ENCODE measurements around the gene ADAMTS8. TPM values are rescaled to one million over a fixed set of nuclear protein-coding genes. Genes with fewer than 3 reads are reported as not detected.

ADAMTS8 gene
- total and polyA plus RNA-seq, 11 donors, result 0.12 to 2.8 (median 0.87) TPM

- peaks cover 0 to 65% (median 43%) of the 10 kb centered on the region in 12 donors for H3K4me1 ChIP-seq
- DNase-seq (peak in 4 of 5 donors; percentile 59 to 73 (median 64)), ATAC-seq (peak; percentile 10 to 47 (median 21))
- peak overlapping the region; percentile 32 to 72 (median 55) for H3K27ac ChIP-seq
- H3K36me3 ChIP-seq, result peaks cover 0 to 20% (median 8%) of the 10 kb centered on the region in 9 donors
- WGBS, 4 donors, result 50 to 68% (median 57%) methylated on average over 20 of the region's 20 CpGs
- H3K27me3 ChIP-seq, result no peaks in the 10 kb centered on the region
- intact Hi-C loops (cut with DNase I), result loop anchor here in 3 of 10 donors (10.0 kb wide), 4 partner anchors 147 to 277 kb away; no protein-coding TSS in a partner anchor
- TF ChIP-seq, protein P1, sequence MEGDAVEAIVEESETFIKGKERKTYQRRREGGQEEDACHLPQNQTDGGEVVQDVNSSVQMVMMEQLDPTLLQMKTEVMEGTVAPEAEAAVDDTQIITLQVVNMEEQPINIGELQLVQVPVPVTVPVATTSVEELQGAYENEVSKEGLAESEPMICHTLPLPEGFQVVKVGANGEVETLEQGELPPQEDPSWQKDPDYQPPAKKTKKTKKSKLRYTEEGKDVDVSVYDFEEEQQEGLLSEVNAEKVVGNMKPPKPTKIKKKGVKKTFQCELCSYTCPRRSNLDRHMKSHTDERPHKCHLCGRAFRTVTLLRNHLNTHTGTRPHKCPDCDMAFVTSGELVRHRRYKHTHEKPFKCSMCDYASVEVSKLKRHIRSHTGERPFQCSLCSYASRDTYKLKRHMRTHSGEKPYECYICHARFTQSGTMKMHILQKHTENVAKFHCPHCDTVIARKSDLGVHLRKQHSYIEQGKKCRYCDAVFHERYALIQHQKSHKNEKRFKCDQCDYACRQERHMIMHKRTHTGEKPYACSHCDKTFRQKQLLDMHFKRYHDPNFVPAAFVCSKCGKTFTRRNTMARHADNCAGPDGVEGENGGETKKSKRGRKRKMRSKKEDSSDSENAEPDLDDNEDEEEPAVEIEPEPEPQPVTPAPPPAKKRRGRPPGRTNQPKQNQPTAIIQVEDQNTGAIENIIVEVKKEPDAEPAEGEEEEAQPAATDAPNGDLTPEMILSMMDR (IDR thresholded peaks at IDR 0.05), result peak in 2 of 12 donors; percentile 12 to 28
- TF ChIP-seq POLR2A (IDR thresholded peaks at IDR 0.05), result no peak
- no peaks in the 10 kb centered on the region for H3K9me3 ChIP-seq
- H3K4me3 ChIP-seq, result peak overlapping the region in 3 of 12 donors; percentile 2 to 19 (median 3)
Measured at GRCh38 chr11:130457623-130458409, 29.4 kb upstream of the ADAMTS8 start.

- H3K27me3 ChIP-seq, result no peaks in the 10 kb centered on the region
- H3K4me1 ChIP-seq, result peaks cover 0 to 80% (median 58%) of the 10 kb centered on the region in 12 donors
- intact Hi-C loops (cut with DNase I), result loop anchor here in 3 of 10 donors (10.0 kb wide), 4 partner anchors 149 to 279 kb away; no protein-coding TSS in a partner anchor
- no peaks in the 10 kb centered on the region for H3K9me3 ChIP-seq
- no peak overlapping the region for H3K4me3 ChIP-seq
- 85 to 89% (median 88%) methylated on average over 3 of the region's 3 CpGs for WGBS, 4 donors
- ATAC-seq (no peak), DNase-seq (no peak)
- peaks cover 0 to 8% (median 0%) of the 10 kb centered on the region in 9 donors for H3K36me3 ChIP-seq
- H3K27ac ChIP-seq, result peak overlapping the region in 3 of 12 donors; percentile 72 to 91 (median 81)
- TF ChIP-seq POLR2A (IDR thresholded peaks at IDR 0.05), result no peak
- TF ChIP-seq, protein P1 (IDR thresholded peaks at IDR 0.05), result no peak
Measured at GRCh38 chr11:130456286-130456685, 27.9 kb upstream of the ADAMTS8 start.

GRCh38 chr11:130455483-130456127, 27.2 kb upstream of the ADAMTS8 start:
- 75 to 86% (median 81%) methylated on average over 15 of the region's 15 CpGs for WGBS, 4 donors
- Histone ChIP-seq H3K4me3 (no peak overlapping the region), H3K36me3 (peaks cover 0 to 8% (median 0%) of the 10 kb centered on the region in 9 donors), H3K27ac (peak overlapping the region in 8 of 12 donors; percentile 67 to 91 (median 84)), H3K27me3 (no peaks in the 10 kb centered on the region), H3K9me3 (no peaks in the 10 kb centered on the region), H3K4me1 (peaks cover 0 to 84% (median 63%) of the 10 kb centered on the region in 12 donors)
- DNase-seq (peak in 1 of 5 donors; percentile 36), ATAC-seq (no peak)
- intact Hi-C loops (cut with DNase I), result loop anchor here in 5 of 10 donors (2.0 to 10.0 kb wide), 7 partner anchors 21 to 279 kb away; no protein-coding TSS in a partner anchor
- no peak for TF ChIP-seq POLR2A (IDR thresholded peaks at IDR 0.05)
- TF ChIP-seq, protein P1 (IDR thresholded peaks at IDR 0.05), result no peak

Data from heart left ventricle (tissue), 16 donors.